DMS153 treated with DMSO at 0.1 percent for 48 hours (cell line): ENCODE results near the gene FAM83G.

Experiments used
- DNase-seq: peaks from one replicate; lab custom pipeline; 2025; ENCODE audit not compliant: unreplicated experiment; lab: John Stamatoyannopoulos, UW

Gene FAM83G

GRCh38 chr17:19012171-19013080 lies 7.9 kb upstream of the FAM83G start:
- DNase-seq = no peak

- DNase-seq = no peak
Observed at GRCh38 chr17:19011581-19011980, 7.0 kb upstream of the FAM83G start.

- DNase-seq = no peak
Observed at GRCh38 chr17:19010729-19011505, 6.4 kb upstream of the FAM83G start.

- no peak for DNase-seq
Observed at GRCh38 chr17:19009970-19010369, 5.4 kb upstream of the FAM83G start.

- DNase-seq = no peak
Observed at GRCh38 chr17:19006698-19007097, 2.1 kb upstream of the FAM83G start.

- DNase-seq = no peak
Observed at GRCh38 chr17:19005789-19006430, 1.3 kb upstream of the FAM83G start.

GRCh38 chr17:19005137-19005773 lies 691 bp upstream of the FAM83G start:
- DNase-seq = no peak

GRCh38 chr17:19003543-19004420 lies 782 bp downstream of the FAM83G start:
- no peak for DNase-seq

GRCh38 chr17:19002805-19003542 lies 1.6 kb downstream of the FAM83G start:
- no peak for DNase-seq

GRCh38 chr17:19001907-19002590 lies 2.5 kb downstream of the FAM83G start:
- no peak for DNase-seq

- DNase-seq = no peak
Observed at GRCh38 chr17:19000531-19001325, 3.8 kb downstream of the FAM83G start.

- DNase-seq = no peak
Observed at GRCh38 chr17:18999911-19000310, 4.7 kb downstream of the FAM83G start.

- DNase-seq = no peak
Observed at GRCh38 chr17:18999394-18999793, 5.2 kb downstream of the FAM83G start.

- DNase-seq = no peak
Observed at GRCh38 chr17:18997650-18998196, 6.8 kb downstream of the FAM83G start.

GRCh38 chr17:18996458-18996857 lies 8.1 kb downstream of the FAM83G start:
- DNase-seq = no peak

GRCh38 chr17:18995220-18995619 lies 9.3 kb downstream of the FAM83G start:
- DNase-seq = no peak

GRCh38 chr17:18994631-18995030 lies 9.9 kb downstream of the FAM83G start:
- DNase-seq = no peak
